GM21576 (cell line): Measurements from ENCODE around the gene ENAH.

Experiments
- ATAC-seq: cut with Tn5 transposase; IDR thresholded peaks from one replicate; pipeline ENCODE4 v1.9.1; 2021; ENCODE audit warnings: mild to moderate bottlenecking, moderate library complexity; ENCODE audit not compliant: unreplicated experiment

The ENAH gene

DNA sequence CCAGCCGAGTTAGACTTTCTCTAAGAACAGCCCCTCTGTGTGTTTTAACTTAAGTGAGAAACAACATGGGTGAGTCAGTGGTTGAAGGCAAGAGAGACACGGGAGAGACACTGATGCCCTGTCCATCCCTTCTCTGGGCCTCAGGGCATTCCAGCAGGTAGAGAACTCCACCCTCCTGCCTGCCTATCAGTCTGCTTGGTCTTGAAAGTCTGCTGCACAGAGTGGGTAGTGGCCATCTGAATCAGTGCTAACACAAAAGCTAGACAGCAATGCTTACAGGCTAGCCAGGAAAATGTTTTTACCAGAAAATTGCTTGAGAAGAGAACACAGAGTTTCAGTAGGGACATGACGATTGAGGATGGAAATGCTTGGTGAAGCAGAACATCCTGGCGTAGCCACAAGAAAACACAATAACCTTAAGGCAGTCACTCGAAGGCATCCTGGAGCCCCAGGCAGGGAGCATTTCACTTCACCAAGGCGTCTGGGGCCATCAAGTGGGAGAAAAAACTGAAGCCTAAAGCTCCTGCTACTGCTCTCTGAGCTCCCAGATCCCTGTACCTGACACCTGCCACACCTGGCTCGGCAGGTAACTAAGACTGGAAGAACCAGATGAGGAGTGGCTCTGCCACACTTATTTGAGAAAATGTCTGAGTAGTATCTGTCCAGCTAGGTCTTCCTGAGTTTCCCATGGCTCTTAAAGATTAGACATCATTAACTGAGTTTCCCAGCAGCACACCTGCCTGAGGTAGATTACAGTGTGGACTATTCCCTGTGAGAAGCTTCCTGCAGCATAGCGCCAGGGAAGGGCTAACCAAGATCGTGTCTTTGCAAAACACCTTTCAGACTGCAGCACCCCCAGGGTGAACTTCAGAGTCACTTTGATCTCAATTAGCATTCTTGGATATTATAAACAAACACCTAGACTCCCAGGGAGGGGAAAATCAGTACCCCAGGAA, 207.0 kb downstream of the ENAH start:
- no peak for ATAC-seq

DNA sequence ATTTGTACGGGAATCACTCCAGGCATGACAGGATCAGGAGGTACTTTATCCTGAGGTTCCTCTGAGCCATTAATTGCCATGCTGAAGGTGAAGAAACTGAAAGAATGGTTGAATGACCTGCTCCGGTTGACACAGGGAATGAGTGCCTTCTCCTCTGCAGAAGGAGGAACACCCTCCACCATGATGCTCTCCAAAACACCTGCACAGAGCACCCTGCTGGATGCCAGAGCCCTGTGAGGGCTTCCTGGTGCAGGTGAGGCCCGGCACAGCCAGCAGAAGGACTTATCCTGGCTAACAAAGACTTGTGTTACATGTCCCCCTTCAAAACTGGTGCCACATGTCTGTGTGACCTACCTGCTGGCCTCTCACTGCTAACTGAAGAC, 210.8 kb downstream of the ENAH start:
- ATAC-seq = no peak

DNA sequence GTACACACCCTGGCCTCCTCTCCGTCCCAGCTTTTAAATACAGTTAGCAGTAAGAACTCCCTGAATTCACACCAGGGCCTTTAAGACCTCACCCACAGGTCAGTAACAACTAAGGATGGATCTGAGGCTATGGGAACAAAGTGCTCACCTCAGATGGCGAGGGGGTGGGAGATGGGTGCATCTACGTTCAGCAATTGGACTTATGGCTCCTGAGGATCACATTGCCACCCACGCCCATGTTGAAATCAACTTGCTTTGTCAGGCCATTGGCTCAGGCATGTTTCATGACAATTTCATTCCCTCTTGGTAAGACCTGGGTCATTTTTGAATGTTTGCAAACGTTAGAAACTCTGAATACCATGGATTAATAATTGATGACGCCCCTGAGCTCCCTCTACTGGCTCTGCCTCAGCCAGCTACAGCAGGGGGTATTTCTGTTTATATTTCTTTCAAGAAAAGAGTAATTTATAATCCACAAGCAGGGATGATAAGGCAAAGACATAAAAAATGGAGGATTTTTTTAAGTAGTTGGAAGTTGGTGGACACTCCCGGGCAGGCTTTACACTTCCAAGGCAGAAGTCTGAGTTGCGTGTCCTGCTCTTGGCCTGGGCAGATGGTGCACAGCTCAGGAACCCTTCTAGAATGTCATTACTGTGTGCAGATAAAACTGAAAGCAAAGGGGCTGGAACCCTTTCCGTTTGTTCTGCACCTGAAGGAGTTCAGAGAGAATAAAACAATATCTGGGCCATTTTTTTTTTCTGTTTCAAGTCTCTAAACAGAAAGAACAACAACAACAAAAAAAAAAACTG, 211.4 kb downstream of the ENAH start:
- no peak for ATAC-seq

GRCh38 chr1:225440380-225441221, 212.3 kb downstream of the ENAH start:
- ATAC-seq = no peak

DNA sequence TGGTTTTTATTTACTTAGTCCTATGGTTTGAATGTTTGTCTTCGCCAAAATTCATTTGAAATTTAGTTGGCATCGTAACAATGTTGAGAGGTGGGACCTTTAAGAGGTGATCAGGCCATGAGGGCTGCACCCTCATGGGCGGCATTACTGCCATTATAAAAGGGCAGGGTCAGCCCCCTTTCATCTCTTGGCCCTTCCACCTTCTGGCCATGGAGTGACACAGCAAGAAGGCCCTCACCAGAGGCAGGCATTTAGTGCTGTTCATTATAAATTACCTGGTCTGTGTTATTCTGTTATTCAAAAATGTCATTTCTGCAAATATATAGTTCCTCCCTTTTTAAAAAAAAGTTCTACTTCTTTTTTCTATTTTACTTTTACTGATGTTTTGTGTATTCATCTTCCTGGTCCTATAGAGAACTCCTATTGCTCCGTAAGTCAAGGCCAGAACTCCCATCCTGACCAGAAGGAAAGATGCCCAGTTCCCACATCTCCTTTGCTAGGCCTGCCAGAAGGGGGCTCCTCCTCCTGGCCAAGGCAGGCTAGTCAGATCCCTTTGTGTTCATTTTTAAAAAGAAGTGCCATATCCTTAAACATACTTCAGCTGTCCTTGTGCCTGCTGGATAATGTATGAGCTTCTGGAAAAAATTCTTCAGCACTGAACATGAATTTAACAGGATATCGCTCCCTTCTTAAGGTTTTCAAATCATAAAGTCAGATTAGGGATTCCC, 215.0 kb downstream of the ENAH start:
- ATAC-seq = no peak
